H1 (cell line): ENCODE results near the gene PGBD5. TPM values are rescaled to one million over a fixed set of nuclear protein-coding genes. Genes with fewer than 3 reads are reported as not detected.
A peak's percentile ranks its signal among the peaks of the same experiment; 100 is the strongest.

Experiments used
- CTCF ChIA-PET: fragments of 300-600 bp; sonication (Branson Sonifier 250); formaldehyde crosslinking; loops from one replicate; lab custom pipeline; 2021; ENCODE audit not compliant: partially characterized antibody; lab: Charles Lee
- POLR2A ChIA-PET: fragments of 300-600 bp; sonication (Branson Sonifier 250); formaldehyde crosslinking; loops from one replicate; lab custom pipeline; 2021; ENCODE audit warnings: inconsistent platforms; ENCODE audit not compliant: partially characterized antibody; lab: Charles Lee
- DNase-seq, 2 experiments: peaks; one replicate each; pipeline versions ENCODE4 v3.0.0 to v3.0.0-alpha.2; 2010 to 2022; ENCODE audit warnings: low spot score in 2 of 2, low read depth in 1 of 2, mixed read lengths in 1 of 2
- FAIRE-seq: peaks from 2 replicates; lab custom pipeline; 2011; peaks lifted over from hg19 to GRCh38; lab: Jason Lieb, UNC
- H2AFZ ChIP-seq: 2 replicates; pipeline ENCODE4 v1.8.1; 2012; ENCODE audit warnings: low read length, inconsistent platforms
- H2AK5ac ChIP-seq: 2 replicates; pipeline ENCODE4 v1.6.1; 2013; ENCODE audit warnings: low read depth, low read length
- H2BK120ac ChIP-seq: replicated peaks from 2 replicates; pipeline ENCODE3; 2013; ENCODE audit warnings: low read depth, low read length, inconsistent platforms
- H2BK12ac ChIP-seq: 2 replicates; pipeline ENCODE4 v1.6.1; 2013; ENCODE audit warnings: low read depth, low read length
- H2BK15ac ChIP-seq: 2 replicates; pipeline ENCODE4 v1.6.1; 2013; ENCODE audit warnings: low read length
- H2BK20ac ChIP-seq: 2 replicates; pipeline ENCODE4 v1.6.1; 2013; ENCODE audit warnings: low read length
- H2BK5ac ChIP-seq: 2 replicates; pipeline ENCODE4 v1.6.1; 2013; ENCODE audit warnings: low read depth, low read length
- H3K14ac ChIP-seq: 2 replicates; pipeline ENCODE4 v1.6.1; 2013; ENCODE audit warnings: inconsistent platforms; ENCODE audit not compliant: insufficient read length
- H3K18ac ChIP-seq: 2 replicates; pipeline ENCODE4 v1.6.1; 2013; ENCODE audit warnings: low read length; ENCODE audit errors: extremely low read depth
- H3K23ac ChIP-seq: 2 replicates; pipeline ENCODE4 v1.6.1; 2013; ENCODE audit warnings: inconsistent platforms; ENCODE audit not compliant: insufficient read length
- H3K23me2 ChIP-seq: 2 replicates; pipeline ENCODE4 v1.6.1; 2013; ENCODE audit warnings: low read depth, low read length
- H3K27ac ChIP-seq: 2 replicates; pipeline ENCODE4 v1.6.1; 2011; ENCODE audit warnings: low read depth, low read length, inconsistent platforms
- H3K27me3 ChIP-seq, 4 experiments: replicated peaks in 1 of 4; 1 replicate in 1 of 4; 2 replicates in 3 of 4; pipeline versions ENCODE4 v1.6.1 to v1.8.1; 2011 to 2013; ENCODE audit warnings: low read length in 3 of 4, mild to moderate bottlenecking in 3 of 4, inconsistent platforms in 2 of 4, mixed read lengths in 2 of 4, moderate library complexity in 1 of 4; ENCODE audit not compliant: control insufficient read depth in 3 of 4, insufficient read depth in 3 of 4; ENCODE audit errors: extremely low read depth in 1 of 4
- H3K36me3 ChIP-seq, 4 experiments: 2 replicates each; pipeline versions ENCODE4 v1.6.1 to v1.8.1; 2011 to 2013; ENCODE audit warnings: mild to moderate bottlenecking in 4 of 4, low read length in 3 of 4, moderate library complexity in 2 of 4, control low read depth in 1 of 4, inconsistent platforms in 1 of 4; ENCODE audit not compliant: insufficient read depth in 4 of 4, control insufficient read depth in 2 of 4
- H3K4ac ChIP-seq: replicated peaks from 2 replicates; pipeline ENCODE3; 2013; ENCODE audit warnings: low read length, low read depth, mixed read lengths, inconsistent platforms; ENCODE audit not compliant: insufficient read length
- H3K4me1 ChIP-seq, 4 experiments: replicated peaks in 1 of 4; 1 replicate in 1 of 4; 2 replicates in 3 of 4; pipeline versions ENCODE4 v1.6.1 to v1.8.1; 2011 to 2013; ENCODE audit warnings: low read length in 3 of 4, inconsistent platforms in 2 of 4, mixed read lengths in 1 of 4; ENCODE audit not compliant: insufficient read depth in 4 of 4, control insufficient read depth in 3 of 4
- H3K4me2 ChIP-seq, 2 experiments: 2 replicates each; pipeline versions ENCODE4 v1.6.1 to v1.8.1; 2011 to 2013; ENCODE audit warnings: low read depth in 2 of 2, low read length in 2 of 2, control low read depth in 1 of 2, inconsistent platforms in 1 of 2, mild to moderate bottlenecking in 1 of 2; ENCODE audit not compliant: insufficient read depth in 1 of 2
- H3K4me3 ChIP-seq, 4 experiments: fragments of 200-600, 300-600 bp in 1 of 4; sonication (generic), shearing (Covaris generic), sonication (Bioruptor Twin) in 1 of 4; 2 replicates each; pipeline versions ENCODE4 v1.5.1 to v1.8.1; 2011 to 2016; ENCODE audit warnings: low read length in 4 of 4, low read depth in 3 of 4, control low read depth in 2 of 4, inconsistent platforms in 2 of 4, mild to moderate bottlenecking in 2 of 4, mixed read lengths in 1 of 4, moderate library complexity in 1 of 4; ENCODE audit not compliant: insufficient read depth in 2 of 4; ENCODE audit errors: extremely low read depth in 1 of 4
- H3K56ac ChIP-seq: replicated peaks from 2 replicates; pipeline ENCODE3; 2013; ENCODE audit warnings: low read depth, mild to moderate bottlenecking, mixed read lengths, low read length, inconsistent platforms; ENCODE audit not compliant: insufficient read length
- H3K79me1 ChIP-seq: 2 replicates; pipeline ENCODE4 v1.6.1; 2013; ENCODE audit warnings: low read depth, low read length, control low read depth
- H3K79me2 ChIP-seq, 2 experiments: 2 replicates each; pipeline versions ENCODE4 v1.6.1 to v1.8.1; 2012 to 2013; ENCODE audit warnings: low read length in 2 of 2, mild to moderate bottlenecking in 2 of 2, inconsistent platforms in 1 of 2; ENCODE audit not compliant: insufficient read depth in 2 of 2, control insufficient read depth in 1 of 2
- H3K9ac ChIP-seq, 4 experiments: replicated peaks in 1 of 4; 1 replicate in 1 of 4; 2 replicates in 3 of 4; pipeline versions ENCODE4 v1.6.1 to v1.8.1; 2011 to 2013; ENCODE audit warnings: low read depth in 3 of 4, low read length in 3 of 4, control low read depth in 2 of 4, mild to moderate bottlenecking in 2 of 4, moderate library complexity in 2 of 4, inconsistent platforms in 1 of 4; ENCODE audit errors: extremely low read depth in 1 of 4
- H3K9me3 ChIP-seq, 2 experiments: 2 replicates each; pipeline versions ENCODE4 v1.6.1 to v1.8.1; 2012 to 2013; ENCODE audit warnings: mild to moderate bottlenecking in 2 of 2, moderate library complexity in 2 of 2, control low read depth in 1 of 2, inconsistent platforms in 1 of 2, low read depth in 1 of 2, low read length in 1 of 2, mixed read lengths in 1 of 2; ENCODE audit not compliant: insufficient read depth in 2 of 2
- H4K20me1 ChIP-seq, 2 experiments: replicated peaks in 1 of 2; 2 replicates each; pipeline versions ENCODE3 to v1.8.1; 2011 to 2013; ENCODE audit warnings: inconsistent platforms in 2 of 2, low read length in 2 of 2, mild to moderate bottlenecking in 1 of 2; ENCODE audit not compliant: insufficient read depth in 2 of 2, control insufficient read depth in 1 of 2
- H4K5ac ChIP-seq: 2 replicates; pipeline ENCODE4 v1.6.1; 2013; ENCODE audit warnings: low read length, low read depth, mixed read lengths, inconsistent platforms; ENCODE audit not compliant: insufficient read length
- H4K8ac ChIP-seq: 2 replicates; pipeline ENCODE4 v1.8.0; 2013; ENCODE audit warnings: mild to moderate bottlenecking, moderate library complexity, low read length, inconsistent platforms; ENCODE audit not compliant: insufficient read depth; ENCODE audit errors: extremely low read depth
- H4K91ac ChIP-seq: replicated peaks from 2 replicates; pipeline ENCODE3; 2013; ENCODE audit warnings: low read length, mixed read lengths, inconsistent platforms; ENCODE audit not compliant: insufficient read length
- CHD1 ChIP-seq: IDR thresholded peaks from 2 replicates; pipeline ENCODE4 v1.6.1; 2012; ENCODE audit warnings: low read depth, low read length, improper control_type of control experiment
- CTCF ChIP-seq, 3 experiments: IDR thresholded peaks; 1 replicate in 2 of 3; 2 replicates in 1 of 3; pipeline versions ENCODE4 v1.5.1 to v1.6.1; 2011; ENCODE audit warnings: low read length in 3 of 3, mild to moderate bottlenecking in 3 of 3, inconsistent platforms in 2 of 3, low read depth in 1 of 3, moderate library complexity in 1 of 3; ENCODE audit not compliant: insufficient read depth in 1 of 3; ENCODE audit errors: control extremely low read depth in 1 of 3
- FOSL1 ChIP-seq: IDR thresholded peaks from 2 replicates; pipeline ENCODE4 v1.6.1; 2011; ENCODE audit warnings: mild to moderate bottlenecking, low read depth, low read length, moderate library complexity; ENCODE audit not compliant: insufficient read depth
- JUN ChIP-seq: IDR thresholded peaks from 2 replicates; pipeline ENCODE4 v1.6.1; 2011; ENCODE audit warnings: low read depth, mild to moderate bottlenecking, improper control_type of control experiment, low read length
- PHF8 ChIP-seq: fragments of 200-600 bp; sonication (generic); conservative IDR thresholded peaks from 2 replicates; pipeline ENCODE4 v1.7.1; 2012; ENCODE audit warnings: low read depth, mild to moderate bottlenecking, inconsistent platforms, low read length, moderate library complexity
- RAD21 ChIP-seq, 2 experiments: IDR thresholded peaks in 1 of 2; conservative IDR thresholded peaks in 1 of 2; 2 replicates each; pipeline ENCODE4 v1.6.1; 2011; ENCODE audit warnings: low read depth in 2 of 2, low read length in 2 of 2, improper control_type of control experiment in 1 of 2, inconsistent platforms in 1 of 2, mild to moderate bottlenecking in 1 of 2, moderate library complexity in 1 of 2
- SIX5 ChIP-seq: IDR thresholded peaks from 2 replicates; pipeline ENCODE4 v1.6.1; 2011; ENCODE audit warnings: mild to moderate bottlenecking, low read depth, low read length
- SP4 ChIP-seq: IDR thresholded peaks from 2 replicates; pipeline ENCODE4 v1.6.1; 2012; ENCODE audit warnings: low read length, inconsistent platforms
- TAF1 ChIP-seq: IDR thresholded peaks from 2 replicates; pipeline ENCODE4 v1.6.1; 2011; ENCODE audit warnings: mild to moderate bottlenecking, low read depth, low read length
- TAF7 ChIP-seq: optimal IDR thresholded peaks from 2 replicates; pipeline ENCODE3; 2011; ENCODE audit warnings: low read depth, mild to moderate bottlenecking, inconsistent platforms, low read length, moderate library complexity, borderline replicate concordance
- WGBS, 2 experiments: shearing (Covaris generic) in 1 of 2; methylation state at CpG; one replicate each; pipeline versions ENCODE4 v1.1.6 to v1.1.7; 2013 to 2015; ENCODE audit warnings: low lambda C conversion rate in 2 of 2, mixed read lengths in 2 of 2, inconsistent platforms in 1 of 2, low coverage in 1 of 2, missing lambda C conversion rate in 1 of 2; ENCODE audit not compliant: insufficient replicate concordance in 2 of 2, insufficient coverage in 1 of 2, insufficient read length in 1 of 2; ENCODE audit errors: extremely low coverage in 1 of 2, missing lambda C conversion rate in 1 of 2; 5-methylcytosine and 5-hydroxymethylcytosine counted together
- polyA plus RNA-seq, 7 experiments: library from polyadenylated mRNA; depleted of rRNA in 3 of 7; stranded (reverse) in 5 of 7; unstranded in 2 of 7; fragments of >200 nt in 5 of 7; fragments of 200-250 nt in 2 of 7; gene quantifications; 1 replicate in 5 of 7; 2 replicates in 1 of 7; 4 replicates in 1 of 7; pipeline versions ENCODE4 v1.2.1 to v1.2.3, GENCODE V29; 2011 to 2013; ENCODE audit warnings: missing spikeins in 2 of 7, mixed read lengths in 2 of 7
- total RNA-seq: library from RNA; stranded (reverse); fragmentation: NEBNext Ultra II Directional; extraction: Animal tissue kit (Norgen Biotek cat#: 25700); gene quantifications from 2 replicates; pipeline ENCODE4 v1.2.1, GENCODE V29; 2021

PGBD5 gene
- total and polyA plus RNA-seq, 2 of the 8 experiments (the other 6 are each of a cell fraction or from before 2014, with no cell fraction given) = 16.3 to 18.4 TPM

- Histone ChIP-seq H3K4me2 (peak overlapping the region; percentile 16 to 42), H4K20me1 (peaks cover 0 to 4% of the 10 kb centered on the region in 2 experiments), H3K27ac (no peak overlapping the region), H3K4ac (no peak overlapping the region), H2BK12ac (no peak overlapping the region), H2BK120ac (no peak overlapping the region), H3K56ac (no peak overlapping the region), H4K91ac (no peak overlapping the region), H2AK5ac (0 out of 2 replicates have a peak overlapping the region, but pooled peaks have one; percentile 17), H3K9me3 (no peaks in the 10 kb centered on the region), H4K8ac (peak overlapping the region; percentile 22; the same call in 1 of the 2 replicates), H2AFZ (no peak overlapping the region), H3K4me1 (peaks cover 5 to 26% (median 10%) of the 10 kb centered on the region in 4 experiments; a peak in 5 of 7 replicates), H3K4me3 (peak overlapping the region in 1 of 4 experiments; percentile 16; a peak in 1 of 8 replicates), H3K23ac (no peak overlapping the region), H2BK20ac (no peak overlapping the region), H3K27me3 (no peaks in the 10 kb centered on the region), H3K23me2 (peaks cover 2% of the 10 kb centered on the region; the same call in 1 of the 2 replicates), H3K9ac (no peak overlapping the region; a peak in 2 of 7 replicates), H3K14ac (no peak overlapping the region), H2BK15ac (no peak overlapping the region), H3K18ac (peak overlapping the region; percentile 78; the same call in 1 of the 2 replicates), H3K36me3 (no peaks in the 10 kb centered on the region), H3K79me2 (peaks cover 0 to 34% of the 10 kb centered on the region in 2 experiments; a peak in 2 of 4 replicates), H4K5ac (no peak overlapping the region), H2BK5ac (peak overlapping the region; percentile 40; the same call in 1 of the 2 replicates), H3K79me1 (peaks cover 4% of the 10 kb centered on the region)
- ChIA-PET POLR2A (interaction anchor here (1.0 to 5.5 kb wide), 4 partner anchors 9 to 30 kb away, joined by 3 to 38 read pairs (median 6); no protein-coding TSS in a partner anchor), CTCF (interaction anchor here (0.7 to 2.3 kb wide), 3 partner anchors 9 to 11 kb away, joined by 3 to 7 read pairs (median 4); no protein-coding TSS in a partner anchor)
- 54% methylated on average over 8 of the region's 9 CpGs; no CpG with 5 or more reads in 1 of the 2 experiments for WGBS, 2 experiments
- no peak for FAIRE-seq
- DNase-seq = no peak
- TF ChIP-seq TAF7 = no peak
- TF ChIP-seq SP4 = no peak
- TF ChIP-seq PHF8 = no peak
- TF ChIP-seq FOSL1 = no peak
- TF ChIP-seq CHD1 = no peak
- TF ChIP-seq JUN = no peak
- no peak for TF ChIP-seq SIX5
- no peak for TF ChIP-seq RAD21 (IDR thresholded peaks at IDR 0.05 in 1 of 2, conservative IDR thresholded peaks at IDR 0.05 in 1 of 2; ENCODE audit: low read depth in 2 of 2, low read length in 2 of 2)
- TF ChIP-seq TAF1 = no peak
- TF ChIP-seq CTCF (IDR thresholded peaks at IDR 0.05; ENCODE audit: control extremely low read depth in 1 of 3, insufficient read depth in 1 of 3, low read depth in 1 of 3, low read length in 3 of 3) = no peak
These were observed 33.6 kb downstream of the PGBD5 start for GRCh38 chr1:230392536-230392909.
